Measurements from ENCODE around the gene KDM5C.

KDM5C gene

GRCh38 chrX:53249408-53250042 is 24.5 kb upstream of the KDM5C start:
- DNase-seq: no peak

- no peak for DNase-seq
Observed at GRCh38 chrX:53247928-53248327, 22.9 kb upstream of the KDM5C start.

GRCh38 chrX:53246231-53246630 is 21.2 kb upstream of the KDM5C start:
- DNase-seq: no peak

GRCh38 chrX:53244610-53245009 is 19.6 kb upstream of the KDM5C start:
- no peak for DNase-seq

- no peak for DNase-seq
Observed at GRCh38 chrX:53242310-53242709, 17.3 kb upstream of the KDM5C start.

GRCh38 chrX:53241558-53241957 is 16.6 kb upstream of the KDM5C start:
- no peak for DNase-seq

- no peak for DNase-seq
Observed at GRCh38 chrX:53239474-53239873, 14.5 kb upstream of the KDM5C start.

- no peak for DNase-seq
Observed at GRCh38 chrX:53237056-53237455, 12.0 kb upstream of the KDM5C start.

GRCh38 chrX:53236025-53236679 is 11.1 kb upstream of the KDM5C start:
- no peak for DNase-seq

GRCh38 chrX:53235566-53235965 is 10.6 kb upstream of the KDM5C start:
- DNase-seq: no peak

- no peak for DNase-seq
Observed at GRCh38 chrX:53234484-53234883, 9.5 kb upstream of the KDM5C start.

GRCh38 chrX:53233536-53233935 is 8.5 kb upstream of the KDM5C start:
- no peak for DNase-seq

- no peak for DNase-seq
Observed at GRCh38 chrX:53230116-53230515, 5.1 kb upstream of the KDM5C start.

- no peak for DNase-seq
Observed at GRCh38 chrX:53227224-53227765, 2.3 kb upstream of the KDM5C start.

- DNase-seq: no peak
Observed at GRCh38 chrX:53223955-53224859, 800 bp downstream of the KDM5C start.

GRCh38 chrX:53223068-53223693 is 1.8 kb downstream of the KDM5C start:
- no peak for DNase-seq

GRCh38 chrX:53211391-53211978 is 13.5 kb downstream of the KDM5C start:
- DNase-seq: no peak

- no peak for DNase-seq
Observed at GRCh38 chrX:53196678-53197077, 28.3 kb downstream of the KDM5C start.

GRCh38 chrX:53195401-53195800 is 29.6 kb downstream of the KDM5C start:
- no peak for DNase-seq

- DNase-seq: no peak
Observed at GRCh38 chrX:53194308-53194707, 30.7 kb downstream of the KDM5C start.

- no peak for DNase-seq
Observed at GRCh38 chrX:53193093-53193492, 31.9 kb downstream of the KDM5C start.

- DNase-seq: no peak
Observed at GRCh38 chrX:53190363-53190960, 34.5 kb downstream of the KDM5C start.

Data from femur (tissue), 1 donor.